ENCODE data around the gene ING5. TPM values are rescaled to one million over a fixed set of nuclear protein-coding genes. Genes with fewer than 3 reads are reported as not detected.

The ING5 gene
- total RNA-seq, 4 donors from 2014 or later, result 24.1 to 44.3 (median 30.5) TPM

DNA sequence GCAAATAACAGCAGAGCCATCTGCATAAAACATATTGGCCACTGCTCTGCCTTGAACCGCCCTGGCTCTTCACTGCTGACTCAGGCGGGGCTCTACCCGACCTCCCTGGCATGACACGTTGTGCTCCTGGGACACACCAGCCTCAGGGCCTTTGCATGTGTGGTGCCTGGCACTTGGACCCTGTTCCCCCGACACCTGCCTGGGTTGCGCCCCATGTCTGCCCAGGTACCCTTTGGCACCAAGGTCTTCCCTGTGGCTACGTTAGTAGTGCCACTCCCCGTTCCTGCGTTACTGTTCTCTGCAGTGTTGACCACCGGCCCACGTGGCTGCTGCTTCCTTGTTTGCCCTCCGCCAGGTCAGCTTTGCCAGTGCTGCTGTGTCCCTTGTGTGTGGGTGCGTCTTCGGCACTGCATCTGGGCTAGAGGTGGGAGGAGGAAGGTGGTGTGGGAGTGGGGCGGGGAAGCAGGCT is 44.0 kb upstream of the ING5 start:
- TF ChIP-seq, protein P1, sequence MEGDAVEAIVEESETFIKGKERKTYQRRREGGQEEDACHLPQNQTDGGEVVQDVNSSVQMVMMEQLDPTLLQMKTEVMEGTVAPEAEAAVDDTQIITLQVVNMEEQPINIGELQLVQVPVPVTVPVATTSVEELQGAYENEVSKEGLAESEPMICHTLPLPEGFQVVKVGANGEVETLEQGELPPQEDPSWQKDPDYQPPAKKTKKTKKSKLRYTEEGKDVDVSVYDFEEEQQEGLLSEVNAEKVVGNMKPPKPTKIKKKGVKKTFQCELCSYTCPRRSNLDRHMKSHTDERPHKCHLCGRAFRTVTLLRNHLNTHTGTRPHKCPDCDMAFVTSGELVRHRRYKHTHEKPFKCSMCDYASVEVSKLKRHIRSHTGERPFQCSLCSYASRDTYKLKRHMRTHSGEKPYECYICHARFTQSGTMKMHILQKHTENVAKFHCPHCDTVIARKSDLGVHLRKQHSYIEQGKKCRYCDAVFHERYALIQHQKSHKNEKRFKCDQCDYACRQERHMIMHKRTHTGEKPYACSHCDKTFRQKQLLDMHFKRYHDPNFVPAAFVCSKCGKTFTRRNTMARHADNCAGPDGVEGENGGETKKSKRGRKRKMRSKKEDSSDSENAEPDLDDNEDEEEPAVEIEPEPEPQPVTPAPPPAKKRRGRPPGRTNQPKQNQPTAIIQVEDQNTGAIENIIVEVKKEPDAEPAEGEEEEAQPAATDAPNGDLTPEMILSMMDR (IDR thresholded peaks at IDR 0.05; ENCODE audit: low read depth), result no peak

DNA sequence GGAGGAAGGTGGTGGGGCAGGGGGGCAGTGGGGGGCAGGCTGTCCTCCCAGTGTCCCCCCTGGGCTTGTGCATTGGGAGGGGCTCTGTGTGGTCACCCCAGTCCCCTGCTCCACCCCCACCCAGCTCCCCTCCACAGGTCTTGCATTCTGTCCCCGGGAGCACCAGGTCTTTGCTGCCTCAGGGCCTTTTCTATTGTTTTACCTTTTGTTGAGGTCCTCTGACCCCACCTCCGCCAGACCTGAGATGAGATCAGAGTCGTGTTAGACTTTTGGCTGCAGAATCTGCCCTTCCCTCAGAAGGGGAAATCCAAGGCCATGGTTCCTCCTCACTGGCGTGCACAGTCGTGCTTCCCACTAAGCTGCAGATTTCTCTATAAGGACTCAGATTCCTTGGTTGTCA is 43.5 kb upstream of the ING5 start:
- TF ChIP-seq, protein P1 (IDR thresholded peaks at IDR 0.05; ENCODE audit: low read depth), result no peak

DNA sequence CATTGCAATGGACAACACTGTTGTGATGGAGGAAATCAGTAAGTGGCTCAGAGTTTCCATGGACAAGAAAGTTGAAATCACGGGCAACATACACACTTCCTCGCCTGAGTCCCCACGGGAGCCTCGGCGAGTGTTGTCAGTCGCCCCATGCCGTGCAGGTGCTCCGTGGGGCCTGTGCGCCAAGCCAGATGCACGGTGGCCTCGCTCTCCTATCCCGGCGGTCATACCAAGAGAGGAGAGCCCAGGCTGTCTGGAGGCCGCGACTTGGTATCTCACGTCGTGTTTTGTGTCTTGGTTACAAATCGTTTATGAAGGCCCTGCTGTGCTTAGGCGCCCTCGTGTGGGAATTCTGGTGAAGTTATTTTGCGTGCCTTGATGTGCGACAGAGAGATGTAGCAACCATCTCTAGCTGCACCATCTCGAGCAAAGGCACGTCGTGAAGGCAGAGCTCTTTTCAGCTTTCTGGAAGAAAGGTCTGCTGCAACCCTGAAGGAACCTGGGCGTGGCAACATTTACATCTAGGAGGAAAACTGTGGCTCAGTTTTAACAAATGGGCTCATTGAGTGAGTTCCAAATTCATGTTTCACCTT is 42.6 kb upstream of the ING5 start:
- TF ChIP-seq, protein P1 (IDR thresholded peaks at IDR 0.05; ENCODE audit: low read depth), result no peak

DNA sequence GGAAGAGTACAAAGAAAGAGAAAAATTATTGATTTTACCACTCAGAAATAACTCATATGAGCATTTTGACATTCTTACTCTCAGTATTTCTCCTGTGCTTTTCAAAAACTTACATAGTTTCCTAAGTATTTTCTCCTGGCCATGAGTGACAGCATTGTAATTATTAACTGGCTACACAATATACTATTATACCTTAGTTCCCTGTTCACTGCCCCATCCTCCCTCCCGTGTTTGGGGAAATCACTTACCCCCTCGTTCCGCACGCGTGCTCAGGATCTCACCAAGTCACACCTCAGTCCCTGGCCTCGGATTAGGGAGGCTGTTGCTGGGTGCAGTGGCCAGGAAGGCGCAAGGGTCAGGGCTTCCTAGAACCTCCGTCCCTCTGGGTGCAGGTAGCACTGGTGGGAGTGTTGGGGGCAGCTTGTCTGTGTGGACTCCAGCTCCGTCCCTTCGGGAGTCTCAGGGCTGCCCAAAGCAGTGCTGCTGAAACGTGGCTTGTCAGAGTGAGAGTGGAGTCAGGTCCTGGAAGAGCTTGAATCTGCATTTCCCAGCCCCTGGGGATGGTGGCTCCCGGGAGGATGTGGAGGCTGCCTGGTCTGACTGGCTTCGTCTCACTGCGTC is 41.1 kb upstream of the ING5 start:
- TF ChIP-seq, protein P1 (IDR thresholded peaks at IDR 0.05; ENCODE audit: low read depth), result no peak

DNA sequence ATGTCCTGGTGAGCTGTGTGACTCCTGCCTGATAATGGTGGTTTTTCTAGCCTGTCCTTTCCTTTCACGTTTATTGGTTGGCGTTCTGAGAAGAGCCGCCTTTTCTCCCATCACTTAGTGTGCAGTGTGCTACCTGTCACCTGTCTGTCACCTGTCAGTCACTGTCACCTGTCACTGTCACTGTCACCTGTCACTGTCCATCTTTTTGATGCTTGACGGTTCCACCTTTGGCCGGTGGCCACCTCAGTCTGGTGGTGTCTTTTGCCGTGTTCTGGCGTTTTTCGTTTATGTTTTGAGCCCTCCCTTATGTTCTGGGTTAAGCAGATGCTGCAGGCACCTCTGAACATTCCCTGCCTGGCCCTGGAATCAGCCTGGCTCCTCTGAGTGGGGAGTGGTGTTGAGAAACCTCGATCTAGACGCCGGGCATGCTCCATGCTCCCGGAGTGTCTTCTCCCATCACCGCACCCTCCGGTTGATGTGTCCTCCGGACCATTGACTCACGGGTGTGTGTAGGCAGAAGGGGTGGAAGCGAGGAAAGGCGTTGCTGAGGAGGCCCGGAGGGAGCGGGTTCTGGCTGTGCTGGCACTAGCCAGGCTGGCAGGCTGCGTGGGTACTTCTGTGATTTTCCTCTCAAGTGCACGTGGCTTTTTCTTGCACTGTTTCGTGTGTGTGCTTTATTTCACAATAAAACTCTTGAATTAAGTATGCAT is 36.0 kb upstream of the ING5 start:
- TF ChIP-seq, protein P1 (IDR thresholded peaks at IDR 0.05; ENCODE audit: low read depth), result no peak

DNA sequence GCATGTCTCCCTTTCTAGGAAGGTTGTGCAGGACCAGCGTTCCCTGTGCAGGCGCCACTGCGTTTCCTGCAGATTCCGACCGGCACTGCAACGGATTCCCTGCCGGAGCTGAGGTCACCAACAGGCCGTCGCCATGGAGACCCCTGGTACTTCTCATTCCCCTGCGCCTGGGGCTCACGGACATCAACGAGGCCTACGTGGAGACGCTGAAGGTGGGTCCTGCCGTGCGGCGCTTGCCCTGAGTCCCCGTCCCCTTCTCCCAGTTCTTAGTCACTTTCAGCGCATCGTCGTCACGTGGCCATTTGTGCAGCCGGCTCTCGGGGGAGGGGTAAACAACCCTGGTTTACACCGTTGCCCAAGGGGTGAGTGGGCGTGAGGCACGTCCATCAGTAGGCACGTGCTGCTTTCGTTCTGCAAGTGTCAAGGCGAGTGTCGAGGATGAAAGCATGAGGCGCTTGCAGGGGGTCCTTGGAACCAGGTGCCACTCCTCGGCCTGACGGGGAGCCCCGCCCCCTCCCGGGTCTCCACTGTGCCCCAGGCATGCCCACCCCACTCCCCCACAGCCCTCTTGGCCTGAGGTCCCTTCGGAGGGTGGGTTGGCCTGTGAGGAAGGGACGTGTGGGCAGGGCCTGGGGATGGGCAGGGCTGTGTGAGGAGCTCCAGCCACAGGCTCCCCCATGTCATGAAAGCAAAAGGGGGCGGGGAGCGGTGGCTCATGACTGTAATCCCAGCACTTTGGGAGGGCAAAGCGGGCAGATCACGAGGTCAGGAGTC is 35.0 kb upstream of the ING5 start:
- TF ChIP-seq, protein P1 (IDR thresholded peaks at IDR 0.05; ENCODE audit: low read depth), result no peak

DNA sequence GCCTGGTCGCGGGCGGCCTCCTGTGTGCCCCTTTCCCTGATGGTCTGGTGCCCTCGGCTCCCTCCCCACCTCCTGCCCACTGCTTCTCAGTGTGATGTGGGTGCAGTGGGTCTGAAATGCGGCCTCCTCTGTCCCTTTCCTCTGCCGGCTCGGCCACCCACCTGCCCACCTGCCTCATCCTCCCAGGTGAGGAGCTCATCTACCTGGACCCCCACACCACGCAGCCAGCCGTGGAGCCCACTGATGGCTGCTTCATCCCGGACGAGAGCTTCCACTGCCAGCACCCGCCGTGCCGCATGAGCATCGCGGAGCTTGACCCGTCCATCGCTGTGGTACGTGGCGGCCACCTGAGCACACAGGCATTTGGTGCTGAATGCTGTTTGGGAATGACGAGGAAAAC is 33.5 kb upstream of the ING5 start:
- TF ChIP-seq, protein P1 (IDR thresholded peaks at IDR 0.05; ENCODE audit: low read depth), result no peak

Data from subcutaneous adipose tissue (tissue), 4 donors.